GM18505 (cell line): ENCODE data around the gene MEG3.

Experiments used
- ATAC-seq: cut with Tn5 transposase; IDR thresholded peaks from one replicate; pipeline ENCODE4 v1.9.1; 2021; ENCODE audit not compliant: unreplicated experiment
- POLR2A ChIP-seq: IDR thresholded peaks from 4 replicates; pipeline ENCODE4 v1.6.1; 2011; ENCODE audit warnings: borderline replicate concordance; ENCODE audit not compliant: insufficient read depth, insufficient read length; ENCODE audit errors: extremely low read depth

Gene MEG3

GRCh38 chr14:100844082-100844408 is 18.1 kb downstream of the MEG3 start:
- TF ChIP-seq POLR2A = no peak
- ATAC-seq = no peak

GRCh38 chr14:100844421-100844820 is 18.5 kb downstream of the MEG3 start:
- TF ChIP-seq POLR2A = no peak
- ATAC-seq = no peak

DNA sequence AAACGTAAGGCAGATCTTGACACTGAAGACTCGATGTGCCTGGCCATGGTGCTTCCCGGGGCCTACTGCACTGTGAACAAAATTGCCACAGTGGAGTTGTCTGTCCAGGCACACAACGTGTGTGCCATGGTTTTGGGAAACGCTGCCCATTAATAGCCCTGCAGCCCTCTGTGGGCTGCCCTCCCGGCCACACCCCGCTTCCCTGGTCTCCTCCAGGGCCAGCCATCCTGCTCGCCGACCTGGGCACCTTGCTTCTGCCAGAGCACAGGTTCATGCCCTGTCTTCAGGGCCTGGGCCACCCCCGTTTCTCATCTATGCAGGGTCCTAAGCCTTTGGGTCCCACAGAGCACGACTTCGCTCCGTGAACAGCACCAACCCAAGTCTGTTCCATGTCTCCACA is 18.9 kb downstream of the MEG3 start:
- TF ChIP-seq POLR2A = no peak
- ATAC-seq = no peak

- TF ChIP-seq POLR2A = no peak
- ATAC-seq = no peak
These were observed 19.4 kb downstream of the MEG3 start for GRCh38 chr14:100845341-100845740.

GRCh38 chr14:100846309-100846859 is 20.5 kb downstream of the MEG3 start:
- TF ChIP-seq POLR2A = no peak
- no peak for ATAC-seq

GRCh38 chr14:100849115-100849781 is 23.3 kb downstream of the MEG3 start:
- TF ChIP-seq POLR2A = no peak
- no peak for ATAC-seq

GRCh38 chr14:100850841-100851585 is 25.1 kb downstream of the MEG3 start:
- peak; percentile 59 for ATAC-seq
- TF ChIP-seq POLR2A = no peak

DNA sequence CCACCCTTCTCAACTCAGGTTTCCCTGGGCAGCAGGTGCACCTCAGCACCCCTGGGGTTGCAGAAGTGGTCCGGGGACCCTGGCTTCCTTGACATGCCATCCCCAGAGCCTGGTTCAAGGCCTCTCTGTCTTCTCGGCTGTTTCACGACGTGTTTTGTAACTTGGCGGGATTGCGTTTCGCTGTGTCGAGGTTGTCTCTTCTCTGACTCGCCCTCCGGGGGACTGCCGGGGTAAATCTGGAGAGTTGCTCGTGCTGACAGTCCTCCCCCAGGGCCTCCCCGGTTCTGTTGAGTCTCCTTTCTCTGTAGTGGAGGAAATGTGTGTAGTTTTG is 25.6 kb downstream of the MEG3 start:
- TF ChIP-seq POLR2A = no peak
- ATAC-seq = no peak

DNA sequence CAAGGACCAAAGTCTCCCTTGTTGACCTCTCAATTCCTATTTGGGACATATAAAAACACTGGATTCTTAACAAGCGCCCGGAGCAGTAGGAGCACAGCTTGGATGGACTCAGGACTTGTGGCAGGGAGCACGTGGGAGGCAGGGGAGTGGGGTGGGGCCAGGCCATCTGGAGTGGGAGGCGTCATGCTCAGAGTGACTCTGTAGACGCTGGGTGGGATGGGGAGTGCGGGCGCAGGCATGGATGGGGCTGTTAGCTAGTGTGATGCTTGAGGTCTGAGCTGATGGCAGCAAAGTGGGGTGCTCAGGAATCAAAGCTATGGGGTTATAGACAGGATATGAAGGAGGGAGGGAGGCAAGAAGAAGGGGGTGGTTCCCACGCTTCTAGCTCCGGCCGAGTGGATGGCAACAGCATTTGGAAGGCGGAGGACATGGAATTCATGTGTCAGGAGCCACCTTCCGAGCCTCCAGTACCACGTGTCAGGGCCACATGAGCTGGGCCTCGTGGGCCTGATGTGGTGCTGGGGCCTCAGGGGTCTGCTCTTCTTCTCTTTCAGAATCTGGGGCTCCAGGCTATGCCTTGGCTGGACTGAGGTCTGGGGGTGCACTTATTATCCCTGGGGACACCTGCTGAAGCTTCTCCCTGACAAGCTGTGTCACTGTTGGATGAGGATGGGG is 26.2 kb downstream of the MEG3 start:
- no peak for ATAC-seq
- TF ChIP-seq POLR2A = no peak

GRCh38 chr14:100854435-100854834 is 28.5 kb downstream of the MEG3 start:
- no peak for TF ChIP-seq POLR2A
- no peak for ATAC-seq

DNA sequence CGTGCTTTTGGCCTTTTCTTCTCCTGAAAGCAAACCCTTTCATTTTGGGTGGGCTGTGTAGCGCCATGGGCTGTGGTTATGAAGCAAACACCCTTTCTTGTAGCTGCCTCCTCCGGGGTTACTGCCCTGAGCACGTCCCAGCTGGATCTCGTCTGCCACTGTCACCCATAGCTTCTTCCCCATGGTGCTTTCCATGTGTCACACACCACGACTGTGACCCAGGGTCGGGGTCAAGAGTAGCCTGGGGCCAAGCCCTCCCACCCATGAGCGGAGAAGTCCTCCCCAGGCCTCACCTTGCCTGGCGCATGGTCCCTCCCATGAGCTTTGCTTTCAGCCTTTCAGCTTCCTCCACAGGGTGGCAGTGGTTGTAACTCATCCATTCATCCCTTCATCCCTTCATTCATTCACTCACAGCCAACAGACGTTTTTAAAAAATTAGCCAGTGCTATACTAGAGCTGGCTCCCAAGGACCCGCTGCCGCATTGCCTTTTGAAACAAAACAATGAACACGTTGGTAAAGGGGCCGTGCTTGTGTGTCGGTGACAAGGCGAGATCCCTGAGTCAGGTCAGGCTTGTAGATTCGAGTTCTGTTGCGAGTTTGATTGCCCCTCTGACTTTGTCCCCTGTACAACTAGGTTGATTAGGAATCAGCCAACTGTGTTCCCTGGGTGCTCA is 29.5 kb downstream of the MEG3 start:
- ATAC-seq = no peak
- no peak for TF ChIP-seq POLR2A

- no peak for ATAC-seq
- TF ChIP-seq POLR2A = no peak
These were observed 30.4 kb downstream of the MEG3 start for GRCh38 chr14:100856056-100856950.

GRCh38 chr14:100857233-100857922 is 31.5 kb downstream of the MEG3 start:
- TF ChIP-seq POLR2A = no peak
- ATAC-seq = no peak
